ENCODE data around the gene RIPK4.

Gene RIPK4

DNA sequence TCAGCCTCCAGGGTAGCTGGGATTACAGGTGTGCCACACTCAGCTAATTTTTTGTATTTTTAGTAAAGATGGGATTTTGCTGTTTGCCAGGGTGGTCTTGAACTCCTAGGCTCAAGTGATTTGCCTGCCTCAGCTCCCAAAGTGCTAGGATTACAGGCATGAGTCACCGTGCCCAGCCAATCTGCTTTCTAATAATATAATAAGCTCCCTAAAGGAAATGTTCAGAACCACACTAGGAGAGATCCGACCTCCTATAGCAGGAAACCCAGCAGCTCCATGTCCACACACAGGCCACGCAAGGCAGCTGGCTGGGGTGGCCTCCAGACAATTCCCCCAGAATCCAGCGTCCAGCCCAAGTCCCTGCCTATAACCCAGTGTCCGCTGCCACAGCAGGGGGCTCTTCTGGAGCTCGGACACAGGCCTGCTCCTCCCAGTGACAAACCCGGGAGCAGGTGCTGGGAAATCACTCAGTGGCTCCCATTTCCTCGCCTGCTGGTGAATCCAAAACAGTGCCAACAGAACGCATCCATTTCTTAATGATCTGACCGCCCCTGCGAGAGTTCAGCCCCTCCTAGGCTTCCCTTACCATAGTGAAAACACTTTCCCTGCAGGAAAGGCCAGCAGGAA lies 7.5 kb downstream of the RIPK4 start:
- TF ChIP-seq POLR2A (IDR thresholded peaks at IDR 0.05; ENCODE audit: low read depth, low read length) (no peak), POU2F2 (IDR thresholded peaks at IDR 0.05; ENCODE audit: low read depth, low read length) (no peak), SPI1 (IDR thresholded peaks at IDR 0.05; ENCODE audit: low read depth, low read length) (no peak), TAF1 (IDR thresholded peaks at IDR 0.05; ENCODE audit: low read depth, low read length) (no peak), PAX5 (IDR thresholded peaks at IDR 0.05; ENCODE audit: insufficient read depth, low read length, severe bottlenecking) (no peak), POLR2AphosphoS5 (IDR thresholded peaks at IDR 0.05; ENCODE audit: low read depth, low read length) (no peak)
- DNase-seq (ENCODE audit: insufficient read length, low spot score): no peak
- no peak for FAIRE-seq

- FAIRE-seq (no peak), DNase-seq (ENCODE audit: insufficient read length, low spot score) (no peak)
- TF ChIP-seq TAF1 (IDR thresholded peaks at IDR 0.05; ENCODE audit: low read depth, low read length): no peak
- TF ChIP-seq POLR2AphosphoS5 (IDR thresholded peaks at IDR 0.05; ENCODE audit: low read depth, low read length): no peak
- no peak for TF ChIP-seq POLR2A (IDR thresholded peaks at IDR 0.05; ENCODE audit: low read depth, low read length)
- no peak for TF ChIP-seq POU2F2 (IDR thresholded peaks at IDR 0.05; ENCODE audit: low read depth, low read length)
- TF ChIP-seq SPI1 (IDR thresholded peaks at IDR 0.05; ENCODE audit: low read depth, low read length): no peak
Observed at GRCh38 chr21:41758550-41758949, 8.3 kb downstream of the RIPK4 start.

DNA sequence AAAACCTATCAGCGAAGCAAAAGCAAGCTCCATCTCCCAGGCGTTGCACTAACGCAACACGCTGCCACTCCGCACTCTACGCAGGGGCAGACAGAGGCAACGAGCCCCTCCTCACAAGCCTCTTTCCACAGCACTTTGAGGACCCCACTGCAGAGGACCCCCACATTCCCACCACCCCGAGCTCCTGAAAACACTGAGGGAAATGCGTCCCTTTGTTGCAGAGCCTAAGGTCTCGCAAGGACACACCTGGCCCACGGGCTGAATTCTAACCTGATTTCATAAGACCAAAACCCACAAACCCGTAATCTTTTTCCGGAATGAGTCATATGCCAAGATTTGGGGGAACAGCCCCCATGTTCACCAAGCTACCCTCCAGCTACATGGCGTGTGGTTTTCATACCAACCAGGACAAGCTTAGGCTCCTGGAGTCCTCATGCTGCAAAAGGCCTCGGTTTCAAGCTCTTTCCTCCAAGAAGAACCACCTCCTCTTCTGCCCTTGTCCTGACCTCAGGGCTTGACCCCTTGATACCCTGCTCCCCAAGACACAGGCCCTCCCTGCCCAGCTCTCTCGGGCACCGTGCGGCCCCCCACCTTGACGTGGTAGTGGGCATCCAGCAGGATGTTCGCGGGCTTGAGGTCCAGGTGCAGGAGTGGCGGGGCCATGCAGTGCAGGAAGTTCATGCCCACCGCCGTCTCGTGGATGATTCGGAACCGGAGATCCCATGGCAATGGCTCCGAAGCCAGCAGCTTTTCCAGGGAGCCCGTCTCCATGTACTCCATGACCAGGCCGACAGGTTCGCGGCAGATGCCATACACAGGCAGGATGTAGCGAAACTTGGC lies 10.7 kb downstream of the RIPK4 start:
- FAIRE-seq: no peak
- TF ChIP-seq POU2F2 (IDR thresholded peaks at IDR 0.05; ENCODE audit: low read depth, low read length): no peak
- TF ChIP-seq PAX5 (IDR thresholded peaks at IDR 0.05; ENCODE audit: insufficient read depth, low read length, severe bottlenecking): no peak
- no peak for TF ChIP-seq SPI1 (IDR thresholded peaks at IDR 0.05; ENCODE audit: low read depth, low read length)
- no peak for TF ChIP-seq POLR2A (IDR thresholded peaks at IDR 0.05; ENCODE audit: low read depth, low read length)
- TF ChIP-seq POLR2AphosphoS5 (IDR thresholded peaks at IDR 0.05; ENCODE audit: low read depth, low read length): no peak
- no peak for TF ChIP-seq TAF1 (IDR thresholded peaks at IDR 0.05; ENCODE audit: low read depth, low read length)
- DNase-seq (ENCODE audit: insufficient read length, low spot score): no peak

DNA sequence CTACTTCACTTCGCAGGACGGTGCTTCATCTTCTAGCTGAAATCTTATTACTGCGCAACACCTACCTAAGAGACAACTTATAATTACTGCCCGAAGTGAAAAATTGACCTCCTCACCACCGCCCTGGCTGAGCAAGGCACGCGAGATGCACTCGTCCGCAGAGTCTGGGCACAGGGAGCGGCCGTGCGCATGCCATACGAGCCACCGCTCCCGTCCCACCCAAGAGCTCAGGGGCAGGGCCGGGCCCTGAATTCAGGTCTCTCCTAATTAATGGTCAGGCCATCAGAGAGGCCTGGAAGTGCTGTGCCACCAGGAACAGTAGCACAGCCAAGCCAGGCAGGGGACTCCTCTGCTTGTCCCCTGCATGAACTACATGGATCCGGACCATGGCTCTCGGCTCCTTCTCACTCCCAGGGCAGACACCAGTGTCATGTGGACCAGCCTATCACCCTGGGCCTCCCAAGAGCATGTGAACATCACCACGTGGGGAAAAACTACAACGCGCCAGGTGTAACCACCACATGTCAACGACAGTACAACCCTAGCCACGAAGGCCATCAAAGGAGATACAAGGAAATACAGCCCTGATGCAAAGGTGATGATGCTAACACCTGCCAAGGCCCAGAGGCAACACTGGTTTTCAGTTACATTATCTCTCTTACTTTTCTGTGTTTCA lies 11.5 kb downstream of the RIPK4 start:
- no peak for TF ChIP-seq PAX5 (IDR thresholded peaks at IDR 0.05; ENCODE audit: insufficient read depth, low read length, severe bottlenecking)
- no peak for TF ChIP-seq SPI1 (IDR thresholded peaks at IDR 0.05; ENCODE audit: low read depth, low read length)
- TF ChIP-seq POU2F2 (IDR thresholded peaks at IDR 0.05; ENCODE audit: low read depth, low read length): no peak
- no peak for TF ChIP-seq POLR2A (IDR thresholded peaks at IDR 0.05; ENCODE audit: low read depth, low read length)
- TF ChIP-seq TAF1 (IDR thresholded peaks at IDR 0.05; ENCODE audit: low read depth, low read length): no peak
- TF ChIP-seq POLR2AphosphoS5 (IDR thresholded peaks at IDR 0.05; ENCODE audit: low read depth, low read length): no peak
- no peak for DNase-seq (ENCODE audit: insufficient read length, low spot score)
- FAIRE-seq: no peak

DNA sequence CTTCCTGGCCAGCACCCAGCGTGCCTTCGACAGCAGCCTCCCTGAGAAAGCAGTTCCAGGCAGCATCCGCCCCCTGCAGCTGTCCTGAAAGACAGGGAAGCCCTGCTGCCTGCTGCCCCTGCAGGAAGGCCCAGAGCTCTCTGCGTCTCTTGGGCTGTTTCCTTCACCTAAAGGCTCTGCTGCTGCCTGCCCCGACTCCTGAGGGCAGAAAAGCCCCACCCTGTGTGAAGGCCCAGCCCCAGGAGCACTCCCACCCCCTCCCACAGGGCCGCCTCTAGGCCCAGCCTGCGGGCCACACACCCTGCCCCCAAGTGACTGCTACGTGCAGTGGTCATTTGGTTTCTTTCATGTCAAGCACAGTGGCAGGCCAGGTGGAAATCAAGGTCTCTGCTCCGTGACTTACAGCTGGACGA lies 12.4 kb downstream of the RIPK4 start:
- no peak for FAIRE-seq
- no peak for TF ChIP-seq POLR2AphosphoS5 (IDR thresholded peaks at IDR 0.05; ENCODE audit: low read depth, low read length)
- TF ChIP-seq PAX5 (IDR thresholded peaks at IDR 0.05; ENCODE audit: insufficient read depth, low read length, severe bottlenecking): no peak
- no peak for TF ChIP-seq TAF1 (IDR thresholded peaks at IDR 0.05; ENCODE audit: low read depth, low read length)
- TF ChIP-seq POLR2A (IDR thresholded peaks at IDR 0.05; ENCODE audit: low read depth, low read length): no peak
- TF ChIP-seq SPI1 (IDR thresholded peaks at IDR 0.05; ENCODE audit: low read depth, low read length): no peak
- TF ChIP-seq POU2F2 (IDR thresholded peaks at IDR 0.05; ENCODE audit: low read depth, low read length): no peak
- no peak for DNase-seq (ENCODE audit: insufficient read length, low spot score)

DNA sequence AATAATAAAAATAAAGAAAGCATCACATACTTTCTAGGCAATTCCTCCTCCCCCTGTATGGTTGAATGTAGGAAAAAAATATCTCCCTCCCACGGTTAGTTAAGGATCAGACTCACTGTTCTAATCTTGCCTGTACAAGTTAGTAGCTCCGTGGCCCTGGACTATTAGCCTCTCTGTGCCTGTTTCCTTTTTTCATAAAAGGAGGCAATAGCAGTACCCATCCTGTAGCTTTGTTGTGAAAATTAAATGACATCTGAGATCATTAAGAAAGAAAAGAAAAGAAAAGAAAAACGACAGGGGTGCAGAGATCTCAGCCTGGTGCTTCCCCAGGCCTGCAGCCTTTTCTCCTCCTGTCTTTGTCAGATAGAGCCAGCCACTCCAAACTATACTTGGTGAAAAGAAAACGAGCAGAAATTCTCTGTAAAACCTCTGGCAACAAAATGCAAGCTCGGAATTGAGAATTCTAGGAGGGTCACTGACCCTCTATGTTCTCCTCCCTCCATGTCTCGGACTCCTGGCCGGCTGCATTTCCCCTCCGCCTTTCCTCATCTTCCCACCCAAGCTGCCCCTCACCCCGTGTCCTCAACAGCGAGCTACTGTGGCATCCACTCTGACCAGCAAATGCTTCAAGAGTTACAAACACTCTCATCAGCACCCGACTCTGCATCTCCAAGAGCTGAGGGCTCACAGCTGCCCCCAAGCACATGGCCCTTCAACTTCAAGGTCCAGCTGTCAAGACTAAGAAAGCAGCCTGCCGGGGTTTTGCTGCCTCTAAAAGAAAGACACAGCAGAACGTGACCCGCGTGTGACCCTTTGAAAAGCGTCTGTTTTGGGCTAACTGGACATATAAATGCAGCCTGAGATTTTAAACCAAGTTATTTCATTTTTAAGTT lies 13.6 kb downstream of the RIPK4 start:
- DNase-seq (ENCODE audit: insufficient read length, low spot score) (no peak), FAIRE-seq (no peak)
- TF ChIP-seq POU2F2 (IDR thresholded peaks at IDR 0.05; ENCODE audit: low read depth, low read length) (no peak), SPI1 (IDR thresholded peaks at IDR 0.05; ENCODE audit: low read depth, low read length) (no peak), POLR2A (IDR thresholded peaks at IDR 0.05; ENCODE audit: low read depth, low read length) (no peak), PAX5 (IDR thresholded peaks at IDR 0.05; ENCODE audit: insufficient read depth, low read length, severe bottlenecking) (no peak), POLR2AphosphoS5 (IDR thresholded peaks at IDR 0.05; ENCODE audit: low read depth, low read length) (no peak), TAF1 (IDR thresholded peaks at IDR 0.05; ENCODE audit: low read depth, low read length) (no peak)

GRCh38 chr21:41752231-41752681 lies 14.6 kb downstream of the RIPK4 start:
- DNase-seq (ENCODE audit: insufficient read length, low spot score) (no peak), FAIRE-seq (no peak)
- TF ChIP-seq POU2F2 (IDR thresholded peaks at IDR 0.05; ENCODE audit: low read depth, low read length) (no peak), PAX5 (IDR thresholded peaks at IDR 0.05; ENCODE audit: insufficient read depth, low read length, severe bottlenecking) (no peak), POLR2AphosphoS5 (IDR thresholded peaks at IDR 0.05; ENCODE audit: low read depth, low read length) (no peak), POLR2A (IDR thresholded peaks at IDR 0.05; ENCODE audit: low read depth, low read length) (no peak), SPI1 (IDR thresholded peaks at IDR 0.05; ENCODE audit: low read depth, low read length) (no peak), TAF1 (IDR thresholded peaks at IDR 0.05; ENCODE audit: low read depth, low read length) (no peak)

- FAIRE-seq: no peak
- TF ChIP-seq PAX5 (IDR thresholded peaks at IDR 0.05; ENCODE audit: insufficient read depth, low read length, severe bottlenecking) (no peak), POU2F2 (IDR thresholded peaks at IDR 0.05; ENCODE audit: low read depth, low read length) (no peak), POLR2AphosphoS5 (IDR thresholded peaks at IDR 0.05; ENCODE audit: low read depth, low read length) (no peak), TAF1 (IDR thresholded peaks at IDR 0.05; ENCODE audit: low read depth, low read length) (no peak)
- no peak for DNase-seq (ENCODE audit: insufficient read length, low spot score)
Observed at GRCh38 chr21:41751611-41752011, 15.2 kb downstream of the RIPK4 start.
